ENCODE data around the gene DMC1.
"Not testable (repeated sequence)": the region's sequence is repeated elsewhere in the genome, so short reads cannot be mapped to it uniquely, and the experiment has no call there.

The DMC1 gene

GRCh38 chr22:38569972-38570778 is at the start of gene DMC1:
DMC1 (minus strand) TSS chr22:38570183; CDS start chr22:38568256, 1,927 bp downstream.
- DNase-seq, result peak; percentile 94

GRCh38 chr22:38618682-38619081 is 48.7 kb upstream of the DMC1 start:
- no peak for DNase-seq

GRCh38 chr22:38618258-38618657 is 48.3 kb upstream of the DMC1 start:
- DNase-seq, result no peak

GRCh38 chr22:38615064-38615405 is 45.1 kb upstream of the DMC1 start:
- not testable (repeated sequence) for DNase-seq

GRCh38 chr22:38614332-38615063 is 44.5 kb upstream of the DMC1 start:
- no peak for DNase-seq

- no peak for DNase-seq
Measured at GRCh38 chr22:38613588-38613987, 43.6 kb upstream of the DMC1 start.

- no peak for DNase-seq
Measured at GRCh38 chr22:38612217-38613006, 42.4 kb upstream of the DMC1 start.

GRCh38 chr22:38611559-38611958 is 41.6 kb upstream of the DMC1 start:
- DNase-seq, result no peak

GRCh38 chr22:38610234-38610633 is 40.3 kb upstream of the DMC1 start:
- no peak for DNase-seq

- no peak for DNase-seq
Measured at GRCh38 chr22:38608992-38609750, 39.2 kb upstream of the DMC1 start.

GRCh38 chr22:38607680-38608079 is 37.7 kb upstream of the DMC1 start:
- no peak for DNase-seq

GRCh38 chr22:38602166-38602565 is 32.2 kb upstream of the DMC1 start:
- no peak for DNase-seq

- no peak for DNase-seq
Measured at GRCh38 chr22:38601221-38601764, 31.3 kb upstream of the DMC1 start.

GRCh38 chr22:38599466-38599865 is 29.5 kb upstream of the DMC1 start:
- no peak for DNase-seq

- DNase-seq, result not testable (repeated sequence)
Measured at GRCh38 chr22:38582923-38583322, 12.9 kb upstream of the DMC1 start.

GRCh38 chr22:38578505-38578904 is 8.5 kb upstream of the DMC1 start:
- DNase-seq, result no peak

GRCh38 chr22:38572065-38572464 is 2.1 kb upstream of the DMC1 start:
- DNase-seq, result peak; percentile 4

- DNase-seq, result no peak
Measured at GRCh38 chr22:38570779-38571364, 889 bp upstream of the DMC1 start.

GRCh38 chr22:38569181-38569971 is 607 bp downstream of the DMC1 start:
- DNase-seq, result peak; percentile 2

GRCh38 chr22:38567531-38568285 is 2.3 kb downstream of the DMC1 start:
- no peak for DNase-seq

Measured in NCI-H1092 (cell line).